22Rv1 (cell line): ENCODE data around the gene VAMP7.

Experiments
- CTCF ChIP-seq: fragments of 450-650 bp; IDR thresholded peaks from 2 replicates; pipeline ENCODE4 v1.5.1; 2017; ENCODE audit warnings: mild to moderate bottlenecking
- ZFX ChIP-seq: fragments of 450-650 bp; IDR thresholded peaks from 2 replicates; pipeline ENCODE4 v1.6.1; 2017; ENCODE audit warnings: antibody characterized with exemption, borderline replicate concordance

- no peak for TF ChIP-seq CTCF
- TF ChIP-seq ZFX, result no peak
Observed at GRCh38 chrX:155968326-155968661, 87.1 kb downstream of the VAMP7 start.
